Adrenal gland (tissue), 5 donors: Measurements from ENCODE around the gene TSHZ2.

Experiments
- CTCF ChIP-seq, 6 experiments: fragments of 450-650 bp in 4 of 6; fragments of 200-600 bp in 2 of 6; sonication (generic) in 1 of 6; IDR thresholded peaks; 1 replicate in 5 of 6; 2 replicates in 1 of 6; pipeline versions ENCODE4 v1.5.1 to v1.8.0; 2016 to 2021; ENCODE audit warnings: antibody characterized with exemption in 6 of 6, mild to moderate bottlenecking in 2 of 6, moderate library complexity in 1 of 6
- POLR2A ChIP-seq, 2 donors: fragments of 450-650 bp; IDR thresholded peaks; one replicate each; pipeline ENCODE4 v1.6.1; 2017; ENCODE audit warnings: antibody characterized with exemption in 2 of 2, mild to moderate bottlenecking in 2 of 2, moderate library complexity in 1 of 2
- donor health status: DM: no; HTN: no; CAD: no.

- TF ChIP-seq CTCF (IDR thresholded peaks at IDR 0.05) (no peak), POLR2A (IDR thresholded peaks at IDR 0.05) (no peak)
Measured at GRCh38 chr20:53212018-53212417, 239.9 kb downstream of the TSHZ2 start.
